Sigmoid colon (tissue), 7 donors: ENCODE measurements around the gene SH3GLB2. TPM values are rescaled to one million over a fixed set of nuclear protein-coding genes. Genes with fewer than 3 reads are reported as not detected.
"Not testable (repeated sequence)": the region's sequence is repeated elsewhere in the genome, so short reads cannot be mapped to it uniquely, and the experiment has no call there.

Experiments
- DNase-seq: peaks from one replicate; pipeline ENCODE4 v3.0.0-alpha.2; 2019
- H3K27ac ChIP-seq, 4 donors: fragments of 200-600 bp; sonication (generic); one replicate each; pipeline ENCODE4 v1.5.1; 2016 to 2019; ENCODE audit warnings: mild to moderate bottlenecking in 1 of 4
- H3K27me3 ChIP-seq, 3 donors: fragments of 200-600 bp; sonication (generic); one replicate each; pipeline ENCODE4 v1.5.1; 2019; ENCODE audit warnings: mild to moderate bottlenecking in 1 of 3
- H3K36me3 ChIP-seq, 4 donors: fragments of 200-600 bp; sonication (generic); one replicate each; pipeline ENCODE4 v1.5.1; 2016 to 2019
- H3K4me1 ChIP-seq, 4 donors: fragments of 200-600 bp; sonication (generic); one replicate each; pipeline ENCODE4 v1.5.1; 2017 to 2019
- H3K4me3 ChIP-seq, 4 donors: fragments of 200-600 bp; sonication (generic); one replicate each; pipeline ENCODE4 v1.5.1; 2017 to 2019; ENCODE audit warnings: mild to moderate bottlenecking in 2 of 4, moderate library complexity in 1 of 4
- H3K9me3 ChIP-seq, 4 donors: fragments of 200-600 bp in 3 of 4; sonication (generic) in 3 of 4; one replicate each; pipeline versions ENCODE4 v1.5.1 to v1.6.1; 2013 to 2019
- CTCF ChIP-seq, 4 experiments: fragments of 450-650 bp in 3 of 4; fragments of 200-600 bp in 1 of 4; IDR thresholded peaks; one replicate each; pipeline ENCODE4 v1.5.1; 2016 to 2019; ENCODE audit warnings: antibody characterized with exemption in 4 of 4, mild to moderate bottlenecking in 3 of 4, moderate library complexity in 2 of 4
- EP300 ChIP-seq, 4 donors: sonication (generic); formaldehyde crosslinking; IDR thresholded peaks; one replicate each; pipeline ENCODE4 v1.6.1; 2017; ENCODE audit warnings: antibody characterized with exemption in 4 of 4
- POLR2A ChIP-seq, 2 donors: fragments of 450-650 bp; IDR thresholded peaks; one replicate each; pipeline ENCODE4 v1.6.1; 2016; ENCODE audit warnings: antibody characterized with exemption in 2 of 2, mild to moderate bottlenecking in 2 of 2, moderate library complexity in 2 of 2
- POLR2AphosphoS5 ChIP-seq, 4 donors: sonication (generic); formaldehyde crosslinking; IDR thresholded peaks; one replicate each; pipeline ENCODE4 v1.6.1; 2017; ENCODE audit warnings: antibody characterized with exemption in 4 of 4
- WGBS, 2 donors: extraction: QIAGEN DNeasy Blood & Tissue Kit; methylation state at CpG; one replicate each; pipeline ENCODE4 v1.1.7; 2013; 5-methylcytosine and 5-hydroxymethylcytosine counted together
- intact Hi-C: fragments of 100-400 bp; cut with DNase I; formaldehyde crosslinking; loops from one replicate; pipeline ENCODE4 v1.15.1; 2023
- polyA plus RNA-seq, 3 donors: library from polyadenylated mRNA; stranded (reverse); fragments of 200-250 nt; gene quantifications; one replicate each; pipeline ENCODE4 v1.2.3, GENCODE V29; 2013
- total RNA-seq, 4 donors: library from RNA; depleted of rRNA; stranded (reverse); fragments of >200 nt; gene quantifications; one replicate each; pipeline ENCODE4 v1.1.0, GENCODE V29; 2016
- donor health status: healthy with polysubstance abuse.
- donor health status: Bipolar disorder and iron deficiency.
- donor health status: healthy.

SH3GLB2 gene
- total and polyA plus RNA-seq, 7 donors, result 49.7 to 143 (median 68.8) TPM

GRCh38 chr9:129007766-129008468 lies 20.2 kb downstream of the SH3GLB2 start:
- H3K27ac ChIP-seq, result peak overlapping the region in 2 of 4 donors; percentile 31 to 72
- intact Hi-C loops, result no loop called here

DNA sequence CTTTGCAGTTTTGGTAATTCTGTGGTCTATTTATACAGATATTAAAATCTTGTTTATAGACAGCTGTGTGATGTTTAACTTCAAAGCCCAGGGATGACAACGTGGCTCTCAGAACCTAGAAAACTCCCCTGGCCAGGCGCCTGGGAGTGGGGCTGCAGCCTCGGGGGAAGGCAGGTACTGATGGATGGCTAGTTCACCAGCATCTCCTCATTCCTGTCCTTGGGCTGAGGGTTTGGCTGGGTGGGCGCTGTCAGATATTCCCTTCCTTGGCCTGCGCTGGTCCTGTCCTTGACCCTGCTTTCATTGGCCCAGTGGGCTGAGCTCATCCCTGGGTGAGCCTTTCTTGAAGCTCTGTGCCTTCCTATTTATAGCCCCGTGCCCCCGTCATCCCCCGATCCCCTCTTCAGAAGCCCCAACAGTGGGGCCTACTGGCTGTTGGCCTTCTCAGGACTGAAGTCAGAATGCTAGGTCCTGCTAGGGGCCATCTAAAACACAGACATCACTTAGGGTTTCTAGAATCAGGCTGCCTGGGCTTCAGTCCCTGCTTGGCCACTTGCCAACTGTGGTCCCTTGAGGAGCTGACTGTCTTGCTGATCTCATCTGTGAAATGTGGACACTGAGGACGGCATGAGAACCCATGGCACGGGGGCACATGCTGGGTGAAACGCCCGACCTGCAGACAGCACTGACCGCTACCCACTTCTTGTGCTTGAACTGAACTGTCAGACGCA lies 20.9 kb downstream of the SH3GLB2 start:
- no peak overlapping the region for H3K4me3 ChIP-seq
- WGBS, 2 donors, result 86 to 88% methylated on average over 14 of the region's 14 CpGs
- TF ChIP-seq CTCF (IDR thresholded peaks at IDR 0.05) (peak in 1 of 4 experiments; percentile 6), POLR2A (IDR thresholded peaks at IDR 0.05) (no peak), POLR2AphosphoS5 (IDR thresholded peaks at IDR 0.05) (peak in 1 of 4 donors; percentile 24)
- intact Hi-C loops, result no loop called here
- H3K9me3 ChIP-seq, result no peaks in the 10 kb centered on the region
- no peaks in the 10 kb centered on the region for H3K27me3 ChIP-seq
- H3K36me3 ChIP-seq, result peaks cover 15 to 82% (median 44%) of the 10 kb centered on the region in 4 donors
- peak overlapping the region; percentile 32 to 72 (median 53) for H3K27ac ChIP-seq
- peaks cover 0 to 19% (median 13%) of the 10 kb centered on the region in 4 donors for H3K4me1 ChIP-seq
- peak; percentile 77 for DNase-seq

More at GRCh38 chr9:129007766-129008468, 20.2 kb downstream of the SH3GLB2 start:
- Histone ChIP-seq H3K36me3 (peaks cover 19 to 82% (median 44%) of the 10 kb centered on the region in 4 donors), H3K4me1 (peaks cover 0 to 19% (median 13%) of the 10 kb centered on the region in 4 donors), H3K27me3 (no peaks in the 10 kb centered on the region), H3K9me3 (no peaks in the 10 kb centered on the region), H3K4me3 (no peak overlapping the region)
- DNase-seq, result no peak
- TF ChIP-seq CTCF (IDR thresholded peaks at IDR 0.05) (no peak), POLR2AphosphoS5 (IDR thresholded peaks at IDR 0.05) (no peak), EP300 (IDR thresholded peaks at IDR 0.05) (no peak), POLR2A (IDR thresholded peaks at IDR 0.05) (no peak)
- WGBS, 2 donors, result 84 to 87% methylated on average over 18 of the region's 18 CpGs

DNA sequence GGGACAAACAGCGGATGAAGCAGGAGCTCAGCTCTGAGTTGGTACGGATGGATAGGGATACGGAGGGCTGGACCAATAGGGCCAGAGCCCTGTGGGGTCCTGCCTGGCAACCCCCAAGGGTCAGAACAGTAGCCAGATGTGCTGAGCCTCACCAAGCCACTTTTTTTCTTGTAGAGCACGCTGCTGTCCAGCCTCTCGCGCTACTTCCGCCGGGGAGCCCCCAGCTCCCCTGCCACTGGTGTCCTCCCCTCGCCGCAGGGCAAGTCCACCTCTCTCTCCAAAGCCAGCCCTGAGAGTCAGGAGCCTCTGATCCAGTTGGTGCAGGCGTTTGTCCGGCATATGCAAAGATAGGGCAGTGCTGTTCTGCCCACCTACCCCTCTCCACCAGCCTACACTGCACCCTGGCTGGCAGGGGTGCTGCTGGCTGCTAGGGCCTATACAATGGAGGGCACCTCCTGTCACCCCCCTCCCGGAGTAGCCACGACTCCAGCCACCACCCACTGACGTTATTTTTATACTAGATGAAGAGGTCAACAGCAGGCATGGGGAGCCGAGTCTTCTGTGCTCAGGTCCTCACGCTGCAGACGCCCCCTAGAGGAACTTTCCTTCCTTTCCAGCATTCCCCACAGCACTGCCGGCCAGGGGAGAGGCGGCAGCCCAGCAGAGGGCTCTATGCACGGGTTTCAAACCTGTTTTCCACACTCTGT lies 21.6 kb downstream of the SH3GLB2 start:
- intact Hi-C loops, result no loop called here
- Histone ChIP-seq H3K9me3 (no peaks in the 10 kb centered on the region), H3K36me3 (peaks cover 12 to 82% (median 45%) of the 10 kb centered on the region in 4 donors), H3K27ac (peak overlapping the region; percentile 32 to 72 (median 55)), H3K4me3 (no peak overlapping the region), H3K4me1 (peaks cover 0 to 19% (median 13%) of the 10 kb centered on the region in 4 donors), H3K27me3 (no peaks in the 10 kb centered on the region)
- peak; percentile 88 for DNase-seq
- 57 to 63% methylated on average over 21 of the region's 21 CpGs for WGBS, 2 donors
- TF ChIP-seq POLR2A (IDR thresholded peaks at IDR 0.05) (no peak), CTCF (IDR thresholded peaks at IDR 0.05) (peak; percentile 17 to 79 (median 62)), POLR2AphosphoS5 (IDR thresholded peaks at IDR 0.05) (peak in 1 of 4 donors; percentile 9)

GRCh38 chr9:129005336-129005997 lies 22.7 kb downstream of the SH3GLB2 start:
- intact Hi-C loops, result no loop called here
- no peak for TF ChIP-seq POLR2AphosphoS5 (IDR thresholded peaks at IDR 0.05)
- no peak for TF ChIP-seq EP300 (IDR thresholded peaks at IDR 0.05)
- TF ChIP-seq CTCF (IDR thresholded peaks at IDR 0.05), result no peak
- no peak for TF ChIP-seq POLR2A (IDR thresholded peaks at IDR 0.05)

GRCh38 chr9:129004173-129004572 lies 24.0 kb downstream of the SH3GLB2 start:
- intact Hi-C loops, H3K9me3 ChIP-seq, DNase-seq, H3K27ac ChIP-seq, H3K27me3 ChIP-seq, H3K4me3 ChIP-seq: not testable (repeated sequence)
- 92% methylated on average over 6 of the region's 6 CpGs for WGBS, 2 donors
- Histone ChIP-seq H3K36me3 (peaks cover 10 to 84% (median 56%) of the 10 kb centered on the region in 4 donors), H3K4me1 (peaks cover 0 to 19% (median 13%) of the 10 kb centered on the region in 4 donors)

More at GRCh38 chr9:129005336-129005997, 22.7 kb downstream of the SH3GLB2 start:
- Histone ChIP-seq H3K4me3 (no peak overlapping the region), H3K27ac (no peak overlapping the region), H3K27me3 (no peaks in the 10 kb centered on the region), H3K9me3 (no peaks in the 10 kb centered on the region), H3K36me3 (peaks cover 9 to 82% (median 43%) of the 10 kb centered on the region in 4 donors), H3K4me1 (peaks cover 0 to 19% (median 13%) of the 10 kb centered on the region in 4 donors)
- no peak for DNase-seq
- WGBS, 2 donors, result 81 to 90% methylated on average over 10 of the region's 10 CpGs
